Measurements from ENCODE around the gene PLA2G15. TPM values are rescaled to one million over a fixed set of nuclear protein-coding genes. Genes with fewer than 3 reads are reported as not detected.

Gene PLA2G15
- total and polyA plus RNA-seq, 2 of the 13 experiments (the other 11 are each of a cell fraction or from before 2014, with no cell fraction given): 14.4 to 23.7 TPM

- TF ChIP-seq RNF219 (CRISPR knock-in tag; IDR thresholded peaks at IDR 0.05) (no peak), FOXK2 (IDR thresholded peaks at IDR 0.05) (no peak), HOXA3 (CRISPR knock-in tag; IDR thresholded peaks at IDR 0.05) (peak; percentile 78), HNF1A (IDR thresholded peaks at IDR 0.05; ENCODE audit: low read depth) (peak; percentile 33; the same call in 1 of the 2 replicates), HNF1A (CRISPR knock-in tag; IDR thresholded peaks at IDR 0.05; ENCODE audit: borderline replicate concordance) (no peak), AKAP8 (CRISPR knock-in tag; IDR thresholded peaks at IDR 0.05) (peak; percentile 80), YY1 (IDR thresholded peaks at IDR 0.05; ENCODE audit: insufficient read depth, insufficient replicate concordance, low read depth, low read length) (peak; percentile 57), ZSCAN9 (CRISPR knock-in tag; IDR thresholded peaks at IDR 0.05; ENCODE audit: borderline replicate concordance) (peak; percentile 17; the same call in 1 of the 2 replicates), SIN3B (IDR thresholded peaks at IDR 0.05; ENCODE audit: low read length) (no peak), HOMEZ (CRISPR knock-in tag; IDR thresholded peaks at IDR 0.05; ENCODE audit: low read depth) (no peak; the same call in none of the 2 replicates), ZKSCAN8 (CRISPR knock-in tag; IDR thresholded peaks at IDR 0.05; ENCODE audit: borderline replicate concordance) (no peak; the same call in 1 of the 2 replicates), RAD21 (CRISPR knock-in tag; IDR thresholded peaks at IDR 0.05) (peak; percentile 33; the same call in 1 of the 2 replicates), PPARG (CRISPR knock-in tag; conservative IDR thresholded peaks at IDR 0.05) (peak; percentile 96), CCAR2 (optimal IDR thresholded peaks at IDR 0.05; ENCODE audit: low read depth, low read length) (no peak), CEBPG (CRISPR knock-in tag; IDR thresholded peaks at IDR 0.05) (peak; percentile 21; the same call in 1 of the 2 replicates), ZNF567 (CRISPR knock-in tag; IDR thresholded peaks at IDR 0.05; ENCODE audit: borderline replicate concordance) (peak; percentile 98; the same call in 1 of the 2 replicates), GTF2F1 (IDR thresholded peaks at IDR 0.05; ENCODE audit: low read length) (no peak), ZNF710 (CRISPR knock-in tag; IDR thresholded peaks at IDR 0.05; ENCODE audit: borderline replicate concordance) (no peak), ZNF629 (CRISPR knock-in tag; conservative IDR thresholded peaks at IDR 0.05) (no peak), ZBTB3 (CRISPR knock-in tag; IDR thresholded peaks at IDR 0.05; ENCODE audit: borderline replicate concordance, low read depth) (0 out of 2 replicates have a peak, but pooled peaks have one; percentile 20)
These were observed 10.7 kb upstream of the PLA2G15 start (continued) for GRCh38 chr16:68234188-68235107.

Data from HepG2 (cell line).